Measurements from ENCODE around the gene CROT.
"Not testable (repeated sequence)": the region's sequence is repeated elsewhere in the genome, so short reads cannot be mapped to it uniquely, and the experiment has no call there.

The CROT gene, protein sequence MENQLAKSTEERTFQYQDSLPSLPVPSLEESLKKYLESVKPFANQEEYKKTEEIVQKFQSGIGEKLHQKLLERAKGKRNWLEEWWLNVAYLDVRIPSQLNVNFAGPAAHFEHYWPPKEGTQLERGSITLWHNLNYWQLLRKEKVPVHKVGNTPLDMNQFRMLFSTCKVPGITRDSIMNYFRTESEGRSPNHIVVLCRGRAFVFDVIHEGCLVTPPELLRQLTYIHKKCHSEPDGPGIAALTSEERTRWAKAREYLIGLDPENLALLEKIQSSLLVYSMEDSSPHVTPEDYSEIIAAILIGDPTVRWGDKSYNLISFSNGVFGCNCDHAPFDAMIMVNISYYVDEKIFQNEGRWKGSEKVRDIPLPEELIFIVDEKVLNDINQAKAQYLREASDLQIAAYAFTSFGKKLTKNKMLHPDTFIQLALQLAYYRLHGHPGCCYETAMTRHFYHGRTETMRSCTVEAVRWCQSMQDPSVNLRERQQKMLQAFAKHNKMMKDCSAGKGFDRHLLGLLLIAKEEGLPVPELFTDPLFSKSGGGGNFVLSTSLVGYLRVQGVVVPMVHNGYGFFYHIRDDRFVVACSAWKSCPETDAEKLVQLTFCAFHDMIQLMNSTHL

GRCh38 chr7:87345166-87345927 lies at the start of gene CROT:
CROT (plus strand) TSS chr7:87345664; CDS start chr7:87349069, 3,405 bp downstream.
- DNase-seq = peak; percentile 98

GRCh38 chr7:87300756-87301155 lies 44.7 kb upstream of the CROT start:
- no peak for DNase-seq

- DNase-seq = no peak
These were observed 34.6 kb upstream of the CROT start for GRCh38 chr7:87310790-87311419.

GRCh38 chr7:87312215-87312865 lies 33.1 kb upstream of the CROT start:
- peak; percentile 84 for DNase-seq

DNA sequence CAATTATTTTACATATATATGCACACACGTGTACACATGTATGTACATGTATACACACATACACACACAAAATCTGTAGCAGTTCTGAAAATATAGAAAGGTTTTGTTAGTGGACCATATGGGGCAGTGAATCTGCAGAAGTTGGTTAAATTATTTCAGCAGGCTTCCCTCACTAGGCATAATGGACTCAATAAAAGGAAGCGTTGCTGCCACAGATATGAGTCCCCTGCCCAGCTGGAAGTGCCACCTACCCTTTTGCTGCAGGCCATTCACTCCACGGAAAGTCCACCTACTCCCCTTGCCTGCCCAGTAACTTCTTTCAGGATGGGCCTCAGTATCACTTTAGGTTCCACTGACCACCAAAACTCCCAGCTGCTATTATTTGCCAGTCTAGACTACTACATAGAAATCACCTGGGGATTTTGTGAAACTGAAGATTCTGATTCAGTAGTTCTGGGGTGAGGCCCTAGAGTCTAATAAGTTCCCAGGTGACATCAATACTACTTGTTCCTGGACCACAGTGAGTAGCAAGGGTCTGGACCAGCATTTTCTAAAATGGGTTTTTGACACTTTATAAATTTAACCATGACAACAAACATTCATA lies 29.3 kb upstream of the CROT start:
- DNase-seq = no peak

DNA sequence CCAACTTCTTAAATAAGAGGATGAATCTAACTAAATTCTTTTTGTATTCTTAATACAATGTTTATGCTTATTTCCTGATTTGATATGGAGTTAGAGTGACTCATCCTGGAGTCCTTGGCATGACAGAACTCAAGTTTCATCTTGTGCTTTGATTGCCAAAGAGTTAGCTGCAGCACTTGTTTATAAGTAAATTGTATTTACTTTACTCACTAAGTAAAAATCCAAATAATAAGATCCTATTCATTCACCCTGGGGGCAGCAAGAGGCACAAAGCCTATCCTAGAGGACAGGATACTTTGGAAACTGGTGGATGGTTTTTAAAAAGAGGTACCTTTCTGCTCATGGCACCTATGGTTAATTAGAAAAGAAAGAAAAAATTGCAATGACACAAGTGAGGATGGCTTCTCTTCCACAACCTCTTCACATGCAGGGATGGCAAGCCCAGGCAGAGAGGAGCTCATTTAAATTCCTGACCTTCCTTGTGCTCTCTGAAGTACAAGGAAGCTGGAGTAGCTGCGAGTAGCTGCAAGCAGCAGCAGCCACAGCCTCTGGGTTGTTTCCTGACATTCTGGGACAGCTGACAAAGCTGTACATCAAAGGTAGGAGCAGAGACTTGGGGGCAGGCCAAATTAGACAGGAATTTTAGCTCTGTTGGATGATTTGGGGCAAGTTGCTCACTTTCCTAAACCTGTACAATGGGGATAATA lies 28.5 kb upstream of the CROT start:
- no peak for DNase-seq

DNA sequence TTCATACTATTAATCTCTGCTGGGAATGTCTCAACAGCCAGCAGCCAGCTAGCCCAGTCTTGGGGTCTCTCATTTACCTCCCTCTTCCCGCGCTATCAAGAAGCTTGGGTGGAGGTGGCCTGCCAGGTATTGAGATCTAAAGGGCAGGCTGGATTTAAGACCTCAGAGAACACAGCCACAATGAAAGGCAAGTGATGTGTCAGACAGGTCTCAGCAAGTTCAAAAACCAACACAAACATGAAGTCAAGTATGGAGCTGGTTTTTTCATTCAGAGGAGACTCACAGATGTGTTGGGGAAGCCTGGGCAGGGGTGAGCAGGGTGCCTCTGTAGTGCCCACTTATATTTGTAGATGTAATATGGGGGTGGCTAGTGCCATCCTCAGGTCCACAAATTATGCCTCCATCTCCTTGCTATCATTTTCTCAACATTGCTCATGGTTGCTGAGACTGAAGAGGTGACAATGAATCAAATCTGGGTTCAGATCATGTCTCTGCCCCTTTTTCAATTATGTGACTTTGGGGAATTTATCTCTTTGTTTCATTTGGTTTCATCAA lies 27.7 kb upstream of the CROT start:
- no peak for DNase-seq

GRCh38 chr7:87318741-87319140 lies 26.7 kb upstream of the CROT start:
- DNase-seq = no peak

DNA sequence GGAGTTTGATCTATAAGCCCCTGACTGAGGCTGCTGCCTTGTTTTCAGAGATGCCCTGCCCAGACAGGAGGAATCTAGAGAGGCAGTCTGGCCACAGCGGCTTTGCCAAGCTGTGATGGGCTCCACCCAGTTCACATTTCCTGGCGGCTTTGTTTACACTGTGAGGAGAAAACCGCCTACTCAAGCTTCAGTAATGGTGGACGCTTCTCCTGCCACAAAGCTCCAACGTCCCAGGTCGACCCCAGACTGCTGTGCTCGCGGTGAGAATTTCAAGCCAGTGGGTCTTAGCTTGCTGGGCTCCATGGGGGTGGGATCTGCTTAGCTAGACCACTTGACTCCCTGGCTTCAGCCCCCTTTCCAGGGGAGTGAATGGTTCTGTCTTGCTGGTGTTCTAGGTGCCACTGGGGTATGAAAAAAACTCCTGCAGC lies 26.3 kb upstream of the CROT start:
- not testable (repeated sequence) for DNase-seq

- no peak for DNase-seq
These were observed 22.6 kb upstream of the CROT start for GRCh38 chr7:87322912-87323311.

DNA sequence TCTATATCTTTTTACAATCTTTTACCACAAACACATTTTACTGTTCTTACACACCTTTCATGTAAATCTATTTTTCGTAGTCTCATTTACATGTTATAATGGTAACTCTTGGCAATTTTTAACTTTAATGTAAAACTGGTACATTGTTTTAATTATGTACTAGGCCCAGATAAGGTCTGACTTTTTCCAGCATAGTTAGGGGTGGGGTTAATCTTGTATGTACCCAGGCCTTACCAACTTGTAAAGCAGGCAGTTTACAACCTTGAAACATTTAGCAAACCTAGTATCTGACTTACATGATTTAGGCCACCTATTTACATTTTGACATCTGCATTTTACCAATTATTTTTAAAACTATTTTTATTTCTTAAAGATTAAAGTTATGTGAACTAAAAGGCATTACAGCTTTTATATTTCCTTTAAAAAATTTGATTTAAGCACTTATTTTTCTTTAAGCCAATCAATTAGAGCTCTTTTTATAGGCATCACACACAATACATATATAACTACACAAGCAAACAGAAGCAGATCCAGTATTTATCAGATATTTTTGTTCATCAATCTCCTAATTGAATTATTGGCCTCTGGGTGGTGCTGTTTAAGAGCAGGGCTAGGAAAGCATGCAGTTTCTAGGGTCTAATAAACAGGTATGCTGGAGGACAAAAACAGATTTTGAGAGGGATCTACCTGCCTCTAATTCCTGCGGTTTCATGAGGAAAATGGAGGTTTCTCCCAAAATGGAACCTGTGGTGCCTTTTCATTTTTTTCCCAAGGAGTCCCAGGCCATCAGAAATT lies 19.7 kb upstream of the CROT start:
- DNase-seq = no peak

DNA sequence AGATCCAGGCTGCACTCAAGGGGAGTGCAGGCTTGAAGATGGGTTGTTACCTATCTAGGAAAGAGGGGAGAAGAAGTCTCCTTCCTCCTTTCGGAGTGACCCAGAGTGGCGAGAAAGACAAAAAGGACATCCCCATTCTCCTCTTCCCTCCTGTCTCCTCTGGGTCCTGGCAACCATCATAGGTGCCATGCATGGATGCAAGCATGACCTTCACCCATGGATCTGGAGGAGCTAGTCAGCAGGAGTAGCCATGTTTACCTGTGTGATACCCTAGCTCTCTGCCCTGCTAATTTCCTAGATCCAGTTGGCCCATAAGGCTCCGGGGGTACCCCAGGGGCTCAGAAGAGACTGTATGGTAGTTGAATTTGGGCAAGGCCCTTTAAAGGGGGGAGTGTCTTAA lies 17.2 kb upstream of the CROT start:
- no peak for DNase-seq

GRCh38 chr7:87330316-87330715 lies 15.1 kb upstream of the CROT start:
- DNase-seq = no peak

- no peak for DNase-seq
These were observed 14.5 kb upstream of the CROT start for GRCh38 chr7:87330942-87331341.

- no peak for DNase-seq
These were observed 13.7 kb upstream of the CROT start for GRCh38 chr7:87331687-87332252.

DNA sequence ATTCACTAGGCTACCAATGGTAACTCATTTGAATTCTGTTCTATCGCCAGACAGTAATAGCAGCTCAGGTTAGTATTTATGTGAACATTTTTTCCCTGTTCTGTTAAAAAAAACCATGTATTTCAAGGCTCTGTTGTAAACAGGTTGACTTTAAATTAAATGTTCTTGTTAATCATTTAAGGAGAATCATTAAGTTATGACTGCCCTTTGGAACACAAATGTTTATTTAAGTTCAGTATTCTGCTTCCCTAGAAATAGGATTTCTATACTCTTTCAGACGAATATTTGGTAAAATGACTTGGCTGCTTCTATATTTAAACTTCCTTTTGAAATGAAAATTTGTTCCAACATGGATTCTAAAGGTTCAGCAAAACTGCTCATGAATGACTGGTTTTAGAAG lies 13.1 kb upstream of the CROT start:
- no peak for DNase-seq

DNA sequence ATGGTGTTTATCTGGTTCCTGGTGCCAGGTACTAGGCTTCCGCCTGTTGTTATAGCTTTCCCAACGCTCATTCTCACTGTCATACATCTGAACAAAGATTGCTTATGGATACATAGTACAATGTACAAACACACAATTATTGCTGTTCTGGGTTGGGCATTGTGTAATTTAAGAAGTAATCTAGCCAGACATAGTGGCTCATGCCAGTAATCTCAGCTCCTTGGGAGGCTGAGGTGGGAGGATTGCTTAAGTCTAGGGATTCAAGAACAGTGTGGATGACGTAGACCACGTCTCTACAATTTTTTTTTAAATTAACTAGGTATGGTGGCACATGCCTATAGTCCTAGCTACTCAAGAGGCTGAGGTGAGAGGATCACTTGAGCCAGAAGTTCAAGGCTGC lies 9.3 kb upstream of the CROT start:
- DNase-seq = no peak

GRCh38 chr7:87337331-87337730 lies 8.1 kb upstream of the CROT start:
- no peak for DNase-seq

GRCh38 chr7:87339373-87339897 lies 6.0 kb upstream of the CROT start:
- no peak for DNase-seq

DNA sequence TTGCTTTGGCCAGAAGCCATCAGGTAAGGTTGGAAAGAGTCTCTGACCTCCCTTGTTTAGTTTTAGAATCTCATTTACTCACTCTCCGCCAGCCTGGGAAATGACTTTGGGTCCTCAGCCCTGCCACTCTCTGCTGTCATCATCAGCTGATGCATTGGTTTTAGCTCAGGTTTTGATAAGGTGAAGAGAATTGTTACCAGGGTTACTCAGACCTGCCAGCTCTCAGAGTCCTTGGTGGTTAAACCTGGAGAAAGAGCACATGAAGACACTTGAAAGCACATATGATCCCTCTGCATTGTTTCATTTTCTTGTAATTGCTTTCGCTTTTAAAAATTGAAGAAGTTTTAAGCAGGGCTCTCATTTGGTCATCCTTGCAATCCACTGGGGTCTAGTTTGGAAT lies 4.0 kb upstream of the CROT start:
- DNase-seq = no peak

Data from activated effector memory CD4-positive, alpha-beta T cell treated with anti-CD3 and anti-CD28 coated beads, Interleukin-2, amount 50 U/mL, for 16 hours (primary cell).